GM19324 (cell line): Measurements from ENCODE around the gene C2orf69.
"Not testable (repeated sequence)": the region's sequence is repeated elsewhere in the genome, so short reads cannot be mapped to it uniquely, and the experiment has no call there.

Experiments used
- ATAC-seq: cut with Tn5 transposase; IDR thresholded peaks from one replicate; pipeline ENCODE4 v1.9.1; 2021; ENCODE audit warnings: mild to moderate bottlenecking, moderate library complexity; ENCODE audit not compliant: unreplicated experiment, low FRiP score

The C2orf69 gene

GRCh38 chr2:199912553-199913114 is 1.5 kb downstream of the C2orf69 start:
- ATAC-seq: not testable (repeated sequence)

- ATAC-seq: no peak
These were observed 3.4 kb downstream of the C2orf69 start for GRCh38 chr2:199914372-199914958.

DNA sequence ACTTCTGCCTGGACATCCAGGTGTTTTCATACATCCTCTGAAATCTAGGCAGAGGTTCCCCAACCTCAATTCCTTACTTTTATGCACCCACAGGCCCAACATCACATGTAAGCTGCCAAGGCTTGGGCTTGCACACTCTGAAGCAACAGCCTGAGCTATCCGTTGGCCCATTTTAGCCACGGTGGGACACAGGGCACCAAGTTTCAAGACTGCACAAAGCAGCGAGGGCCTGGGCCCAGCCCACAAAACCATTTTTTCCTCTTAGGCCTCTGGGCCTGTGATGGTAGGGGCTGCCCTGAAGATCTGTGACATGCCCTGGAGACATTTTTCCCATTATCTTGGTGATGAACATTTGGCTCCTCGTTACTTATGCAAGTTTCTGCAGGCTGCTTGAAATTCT is 5.9 kb downstream of the C2orf69 start:
- ATAC-seq: no peak

GRCh38 chr2:199922856-199923255 is 11.8 kb downstream of the C2orf69 start:
- ATAC-seq: no peak

GRCh38 chr2:199923924-199924323 is 12.8 kb downstream of the C2orf69 start:
- ATAC-seq: no peak

DNA sequence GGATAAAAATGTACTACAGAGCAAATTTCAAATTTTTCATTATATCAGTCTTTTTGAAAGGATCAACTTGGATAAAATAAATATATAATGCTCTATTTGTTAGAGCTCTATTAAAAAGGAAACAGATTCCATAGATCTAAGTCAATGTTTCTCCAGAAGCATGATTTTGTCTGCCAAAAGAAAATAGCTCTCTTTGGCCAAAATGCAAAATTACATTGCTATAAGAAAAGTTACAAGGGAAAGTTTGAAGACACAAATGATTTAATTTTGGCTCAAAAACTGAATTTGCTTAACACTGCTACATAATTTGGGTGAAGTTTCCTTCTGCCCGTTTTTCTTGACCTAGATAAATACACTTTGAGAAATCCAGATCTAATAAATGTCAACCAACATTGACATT is 15.7 kb downstream of the C2orf69 start:
- ATAC-seq: no peak

DNA sequence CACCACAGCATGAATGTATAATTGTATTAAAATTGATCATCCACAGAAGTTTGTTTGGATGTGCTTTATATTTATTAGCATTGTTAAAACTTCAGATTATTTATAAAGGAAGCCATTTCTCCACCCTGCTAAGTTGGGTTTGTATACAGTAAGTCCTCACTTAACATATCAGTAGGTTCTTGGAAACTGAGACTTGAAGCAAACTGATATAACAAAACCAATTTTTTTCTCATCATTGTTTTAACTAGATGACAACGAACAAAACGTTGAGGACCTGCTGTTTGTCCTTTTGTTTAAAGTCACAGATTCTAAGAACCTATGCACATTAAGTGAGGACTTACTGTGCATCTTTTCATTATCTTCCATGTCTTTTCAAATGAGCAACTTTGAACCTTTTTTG is 17.1 kb downstream of the C2orf69 start:
- no peak for ATAC-seq

DNA sequence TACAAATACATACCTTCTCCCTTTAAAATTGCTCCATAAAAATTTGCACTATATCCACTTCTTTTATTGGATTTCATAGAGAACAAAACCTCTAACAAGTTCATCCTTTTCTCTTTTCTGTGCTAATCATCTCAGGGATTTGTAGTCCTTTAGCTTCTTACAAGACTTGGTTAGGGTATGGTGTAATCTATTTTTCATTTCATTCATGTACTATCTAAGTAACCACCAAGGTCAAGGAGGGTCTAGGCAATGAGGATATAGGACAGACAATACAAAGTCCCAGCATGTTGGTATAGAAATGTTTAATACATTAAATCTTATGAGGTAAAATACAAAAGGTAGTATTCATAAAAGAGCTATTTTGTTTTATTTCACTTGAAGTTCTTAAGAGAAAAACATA is 17.5 kb downstream of the C2orf69 start:
- ATAC-seq: no peak

- no peak for ATAC-seq
These were observed 18.2 kb downstream of the C2orf69 start for GRCh38 chr2:199929262-199929661.

- no peak for ATAC-seq
These were observed 21.3 kb downstream of the C2orf69 start for GRCh38 chr2:199932312-199932855.

GRCh38 chr2:199933466-199933865 is 22.4 kb downstream of the C2orf69 start:
- ATAC-seq: no peak

DNA sequence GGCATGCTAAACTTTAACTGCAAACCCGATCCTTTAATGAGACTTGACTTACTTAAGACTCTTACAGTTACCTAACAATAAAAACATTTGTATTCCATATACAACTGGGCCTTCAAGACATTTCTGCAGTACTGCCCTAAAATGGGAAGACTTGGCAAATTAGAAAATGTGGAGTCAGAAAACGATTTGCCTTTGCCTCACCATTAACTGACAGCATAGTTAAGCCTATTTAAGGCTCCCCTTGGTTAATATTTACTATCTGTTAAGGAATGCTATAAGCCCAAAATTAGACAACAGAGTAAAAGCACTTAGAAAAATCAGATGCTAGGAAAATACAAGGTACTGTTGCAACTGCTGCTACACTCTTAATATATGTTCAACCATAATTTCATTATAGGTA is 25.5 kb downstream of the C2orf69 start:
- no peak for ATAC-seq

DNA sequence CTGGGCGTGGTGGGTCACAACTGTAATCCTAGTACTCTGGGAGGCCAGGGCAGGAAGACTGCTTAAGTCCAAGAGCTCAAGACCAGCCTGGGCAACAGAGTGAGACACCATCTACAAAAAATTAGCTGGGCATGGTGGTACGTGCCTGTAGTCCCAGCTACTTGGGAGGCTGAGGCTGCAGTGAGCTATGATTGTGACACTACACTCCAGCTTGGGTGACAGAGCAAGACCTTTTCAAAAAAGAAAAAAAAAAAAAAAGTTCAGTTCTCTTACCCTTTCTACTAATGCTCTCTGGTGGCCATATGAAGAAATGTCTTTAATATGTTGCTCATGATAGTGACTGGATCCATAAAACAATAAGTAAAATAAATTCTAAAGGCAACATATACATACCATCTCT is 29.3 kb downstream of the C2orf69 start:
- ATAC-seq: no peak

- no peak for ATAC-seq
These were observed 32.3 kb downstream of the C2orf69 start for GRCh38 chr2:199943373-199943772.

DNA sequence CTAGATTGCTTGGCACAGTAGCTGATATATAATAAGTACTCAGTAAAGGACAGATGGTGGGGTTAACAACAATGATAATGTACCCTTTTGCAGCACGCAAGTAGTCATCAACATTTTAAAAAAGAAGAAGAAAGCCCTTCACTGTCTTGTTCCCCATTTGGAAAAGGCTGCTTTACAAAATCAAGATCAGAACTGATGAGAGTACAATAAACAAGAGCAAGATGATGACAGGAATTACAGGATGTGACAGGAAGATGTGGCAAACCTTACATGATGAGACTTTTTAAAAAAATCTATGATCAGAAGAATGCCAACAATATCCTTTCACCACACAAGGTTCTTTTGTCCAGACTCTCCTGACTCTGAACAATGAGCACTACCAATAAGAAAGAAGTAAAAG is 35.1 kb downstream of the C2orf69 start:
- ATAC-seq: no peak

DNA sequence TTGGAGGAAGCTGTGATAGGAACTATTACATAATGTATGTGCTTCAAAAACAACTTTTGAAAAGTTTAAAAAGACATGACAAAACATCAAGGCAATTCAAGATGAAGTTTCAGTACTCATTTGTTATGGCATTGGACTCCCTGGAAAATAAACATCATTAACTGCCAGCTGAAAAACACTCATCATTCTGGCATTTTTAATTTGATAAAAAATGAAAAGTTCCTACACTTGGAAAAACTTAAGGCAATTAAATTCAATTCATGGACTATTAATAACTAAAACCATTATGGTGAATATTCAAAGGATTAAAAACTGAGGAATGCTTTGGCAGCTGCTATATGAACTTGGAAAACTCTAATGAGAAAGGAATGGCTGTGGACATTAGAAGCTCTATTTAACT is 35.7 kb downstream of the C2orf69 start:
- no peak for ATAC-seq

DNA sequence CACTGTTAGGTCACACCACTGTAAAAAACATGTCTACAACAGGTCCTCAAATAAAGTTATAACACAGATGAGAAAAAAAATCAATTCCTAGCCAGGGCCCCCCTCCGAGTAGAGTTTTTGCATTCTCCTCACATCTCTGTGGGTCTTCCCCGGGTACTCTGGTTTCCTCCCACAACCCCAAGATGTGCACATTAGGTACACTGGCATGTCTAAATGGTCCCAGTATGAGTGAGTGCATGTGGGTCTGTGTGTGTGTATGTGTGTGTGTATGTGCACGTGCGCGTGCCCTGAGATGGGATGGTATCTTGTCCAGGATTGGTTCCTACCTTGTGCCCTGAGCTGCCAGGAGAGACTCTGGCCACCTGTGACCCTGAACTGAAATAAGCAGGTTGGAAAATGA is 39.3 kb downstream of the C2orf69 start:
- no peak for ATAC-seq

- no peak for ATAC-seq
These were observed 39.9 kb downstream of the C2orf69 start for GRCh38 chr2:199951023-199951422.

GRCh38 chr2:199955007-199955338 is 43.9 kb downstream of the C2orf69 start:
- ATAC-seq: peak; percentile 29

DNA sequence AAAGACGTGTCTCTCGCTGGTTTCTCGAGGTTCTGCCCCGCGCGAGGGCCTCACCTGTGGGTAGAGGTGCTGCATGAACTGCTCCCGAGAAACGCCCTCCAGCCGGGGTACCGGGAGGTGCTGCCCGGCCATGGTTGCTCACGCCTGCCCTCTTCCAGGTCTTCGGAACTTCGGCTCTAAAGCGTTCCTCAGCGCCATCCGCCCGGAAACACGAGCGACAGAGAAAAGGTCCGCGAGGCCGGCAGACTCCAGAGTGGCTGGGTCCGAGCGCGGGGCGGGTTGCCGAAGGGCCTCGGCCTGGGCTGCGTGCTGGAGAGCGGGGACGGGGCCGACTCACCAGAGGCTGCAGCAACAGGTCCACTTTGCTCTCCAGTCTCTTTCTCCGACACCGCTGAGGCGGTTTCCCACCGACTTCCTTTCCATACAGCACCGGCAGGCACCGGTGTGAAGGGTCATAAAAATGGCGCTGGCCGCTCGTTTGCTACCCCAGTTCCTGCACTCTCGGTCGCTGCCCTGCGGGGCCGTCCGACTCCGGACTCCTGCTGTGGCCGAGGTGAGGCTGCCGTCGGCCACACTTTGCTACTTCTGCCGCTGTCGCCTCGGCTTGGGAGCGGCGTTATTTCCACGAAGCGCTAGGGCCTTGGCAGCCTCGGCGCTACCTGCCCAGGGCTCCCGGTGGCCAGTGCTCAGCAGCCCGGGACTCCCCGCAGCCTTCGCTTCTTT is 44.4 kb downstream of the C2orf69 start, which contains the start of the genes MAIP1 and TYW5:
MAIP1 (plus strand) TSS at position 244 of the 723 bp plus-strand sequence; CDS start at position 461, 217 bp downstream.
TYW5 (minus strand) TSS at position 153 of the 723 bp plus-strand sequence; CDS start at position 132, 21 bp downstream.
- peak; percentile 89 for ATAC-seq

DNA sequence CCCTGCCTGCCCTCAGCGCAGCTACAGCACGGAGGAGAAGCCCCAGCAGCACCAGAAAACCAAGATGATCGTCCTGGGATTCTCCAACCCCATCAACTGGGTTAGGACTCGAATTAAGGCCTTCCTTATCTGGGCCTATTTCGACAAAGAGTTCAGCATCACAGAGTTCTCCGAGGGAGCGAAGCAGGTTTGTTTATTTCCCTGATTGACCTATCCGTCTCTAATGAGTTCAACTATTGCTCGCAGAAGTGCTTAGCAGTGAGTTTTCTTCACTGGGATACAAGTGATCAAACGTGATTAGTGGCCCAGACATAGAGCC is 44.9 kb downstream of the C2orf69 start:
- ATAC-seq: no peak

DNA sequence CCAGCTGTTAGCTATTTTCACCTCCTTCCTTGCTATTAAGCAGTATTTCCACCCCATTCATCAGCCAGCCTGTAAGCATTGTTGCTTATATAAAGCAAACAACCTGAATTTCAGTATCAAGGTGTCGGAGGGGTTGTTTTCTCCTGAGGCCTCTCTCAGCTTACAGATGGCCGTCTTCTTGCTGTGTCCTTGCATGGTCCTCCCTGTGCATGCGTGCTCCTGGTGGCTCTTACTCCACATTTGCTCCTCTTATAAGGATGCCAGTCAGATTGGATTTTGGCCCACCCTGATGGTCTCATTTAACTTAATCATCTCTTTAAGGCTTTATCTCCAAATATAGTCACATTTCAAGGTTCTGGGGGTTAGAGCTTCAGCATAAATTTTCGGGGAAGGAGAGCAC is 46.9 kb downstream of the C2orf69 start:
- ATAC-seq: no peak
